Ishikawa (cell line): ENCODE data around the gene PRDM2.

Experiments
- CREB1 ChIP-seq: IDR thresholded peaks from 2 replicates; pipeline ENCODE4 v1.6.1; 2012; ENCODE audit warnings: low read depth
- EP300 ChIP-seq: IDR thresholded peaks from 2 replicates; pipeline ENCODE4 v1.6.1; 2012; ENCODE audit warnings: borderline replicate concordance
- TCF12 ChIP-seq: IDR thresholded peaks from 2 replicates; pipeline ENCODE4 v1.6.1; 2012; ENCODE audit warnings: low read depth
- TF ChIP-seq, protein P1 (sequence below): IDR thresholded peaks from 2 replicates; pipeline ENCODE4 v1.6.1; 2012

DNA sequence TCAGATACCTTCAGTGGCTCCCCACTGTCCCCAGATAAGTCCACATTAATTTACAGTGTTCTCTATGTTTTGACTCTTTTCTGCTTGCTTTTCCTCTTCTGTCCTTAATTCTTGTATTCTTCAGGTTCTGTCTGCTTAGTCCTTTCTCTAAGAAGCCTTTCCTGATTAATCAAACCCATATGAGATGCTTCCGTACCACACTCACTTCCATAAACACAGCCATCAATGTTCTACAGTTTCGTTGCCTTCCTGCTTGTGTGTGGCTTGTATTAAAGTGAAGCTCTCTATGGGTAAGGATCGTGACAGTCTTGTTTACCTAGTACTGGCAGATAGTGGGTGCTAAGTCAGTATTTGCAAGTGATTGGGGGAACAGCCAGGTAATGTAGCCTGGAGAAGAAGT is 75.9 kb downstream of the PRDM2 start:
- TF ChIP-seq TCF12 (no peak), CREB1 (no peak), EP300 (no peak)
- TF ChIP-seq, protein P1, sequence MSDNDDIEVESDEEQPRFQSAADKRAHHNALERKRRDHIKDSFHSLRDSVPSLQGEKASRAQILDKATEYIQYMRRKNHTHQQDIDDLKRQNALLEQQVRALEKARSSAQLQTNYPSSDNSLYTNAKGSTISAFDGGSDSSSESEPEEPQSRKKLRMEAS = no peak
